Hepatocyte (in vitro differentiated cells): Measurements from ENCODE around the gene MAP3K4.

Experiments used
- CTCF ChIP-seq: fragments of 200-600 bp; sonication (generic); IDR thresholded peaks from 2 replicates; pipeline ENCODE4 v1.5.1; 2016; ENCODE audit warnings: antibody characterized with exemption, mild to moderate bottlenecking; ENCODE audit not compliant: poor library complexity
- EZH2 ChIP-seq: fragments of 200-600 bp; sonication (generic); IDR thresholded peaks from 2 replicates; pipeline ENCODE4 v1.6.1; 2016; ENCODE audit warnings: antibody characterized with exemption, mild to moderate bottlenecking, borderline replicate concordance

DNA sequence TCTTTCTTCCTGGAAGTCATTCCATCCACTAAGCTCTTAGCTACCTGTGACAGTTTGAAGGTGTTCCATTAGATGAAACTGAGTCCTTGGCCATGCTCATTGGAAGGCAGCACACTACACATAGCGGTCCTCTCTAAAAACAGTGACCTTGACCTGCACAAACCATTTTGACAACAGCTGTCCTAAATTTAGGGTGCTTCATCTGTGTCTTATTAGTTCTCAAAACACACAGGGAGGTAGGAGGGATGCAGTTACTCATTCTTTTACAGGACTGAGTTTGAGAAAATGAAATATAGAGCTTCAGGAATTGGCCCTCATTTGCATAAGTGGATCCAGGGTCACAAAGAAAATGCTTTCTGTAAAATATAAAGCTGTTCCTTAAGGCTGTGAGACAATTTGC, 20.4 kb upstream of the MAP3K4 start:
- TF ChIP-seq CTCF (no peak), EZH2 (no peak)
